H1 (cell line): ENCODE results near the gene NHLRC2. TPM values are rescaled to one million over a fixed set of nuclear protein-coding genes. Genes with fewer than 3 reads are reported as not detected.

ENCODE experiments used
- CTCF ChIA-PET: fragments of 300-600 bp; sonication (Branson Sonifier 250); formaldehyde crosslinking; loops from one replicate; lab custom pipeline; 2021; ENCODE audit not compliant: partially characterized antibody; lab: Charles Lee
- POLR2A ChIA-PET: fragments of 300-600 bp; sonication (Branson Sonifier 250); formaldehyde crosslinking; loops from one replicate; lab custom pipeline; 2021; ENCODE audit warnings: inconsistent platforms; ENCODE audit not compliant: partially characterized antibody; lab: Charles Lee
- DNase-seq, 2 experiments: peaks; one replicate each; pipeline versions ENCODE4 v3.0.0 to v3.0.0-alpha.2; 2010 to 2022; ENCODE audit warnings: low spot score in 2 of 2, low read depth in 1 of 2, mixed read lengths in 1 of 2
- FAIRE-seq: peaks from 2 replicates; lab custom pipeline; 2011; peaks lifted over from hg19 to GRCh38; lab: Jason Lieb, UNC
- H2AFZ ChIP-seq: 2 replicates; pipeline ENCODE4 v1.8.1; 2012; ENCODE audit warnings: low read length, inconsistent platforms
- H2AK5ac ChIP-seq: 2 replicates; pipeline ENCODE4 v1.6.1; 2013; ENCODE audit warnings: low read depth, low read length
- H2BK120ac ChIP-seq: replicated peaks from 2 replicates; pipeline ENCODE3; 2013; ENCODE audit warnings: low read depth, low read length, inconsistent platforms
- H2BK12ac ChIP-seq: 2 replicates; pipeline ENCODE4 v1.6.1; 2013; ENCODE audit warnings: low read depth, low read length
- H2BK15ac ChIP-seq: 2 replicates; pipeline ENCODE4 v1.6.1; 2013; ENCODE audit warnings: low read length
- H2BK20ac ChIP-seq: 2 replicates; pipeline ENCODE4 v1.6.1; 2013; ENCODE audit warnings: low read length
- H2BK5ac ChIP-seq: 2 replicates; pipeline ENCODE4 v1.6.1; 2013; ENCODE audit warnings: low read depth, low read length
- H3K14ac ChIP-seq: 2 replicates; pipeline ENCODE4 v1.6.1; 2013; ENCODE audit warnings: inconsistent platforms; ENCODE audit not compliant: insufficient read length
- H3K18ac ChIP-seq: 2 replicates; pipeline ENCODE4 v1.6.1; 2013; ENCODE audit warnings: low read length; ENCODE audit errors: extremely low read depth
- H3K23ac ChIP-seq: 2 replicates; pipeline ENCODE4 v1.6.1; 2013; ENCODE audit warnings: inconsistent platforms; ENCODE audit not compliant: insufficient read length
- H3K23me2 ChIP-seq: 2 replicates; pipeline ENCODE4 v1.6.1; 2013; ENCODE audit warnings: low read depth, low read length
- H3K27ac ChIP-seq: 2 replicates; pipeline ENCODE4 v1.6.1; 2011; ENCODE audit warnings: low read depth, low read length, inconsistent platforms
- H3K27me3 ChIP-seq, 4 experiments: replicated peaks in 1 of 4; 1 replicate in 1 of 4; 2 replicates in 3 of 4; pipeline versions ENCODE4 v1.6.1 to v1.8.1; 2011 to 2013; ENCODE audit warnings: low read length in 3 of 4, mild to moderate bottlenecking in 3 of 4, inconsistent platforms in 2 of 4, mixed read lengths in 2 of 4, moderate library complexity in 1 of 4; ENCODE audit not compliant: control insufficient read depth in 3 of 4, insufficient read depth in 3 of 4; ENCODE audit errors: extremely low read depth in 1 of 4
- H3K36me3 ChIP-seq, 4 experiments: 2 replicates each; pipeline versions ENCODE4 v1.6.1 to v1.8.1; 2011 to 2013; ENCODE audit warnings: mild to moderate bottlenecking in 4 of 4, low read length in 3 of 4, moderate library complexity in 2 of 4, control low read depth in 1 of 4, inconsistent platforms in 1 of 4; ENCODE audit not compliant: insufficient read depth in 4 of 4, control insufficient read depth in 2 of 4
- H3K4ac ChIP-seq: replicated peaks from 2 replicates; pipeline ENCODE3; 2013; ENCODE audit warnings: low read length, low read depth, mixed read lengths, inconsistent platforms; ENCODE audit not compliant: insufficient read length
- H3K4me1 ChIP-seq, 4 experiments: replicated peaks in 1 of 4; 1 replicate in 1 of 4; 2 replicates in 3 of 4; pipeline versions ENCODE4 v1.6.1 to v1.8.1; 2011 to 2013; ENCODE audit warnings: low read length in 3 of 4, inconsistent platforms in 2 of 4, mixed read lengths in 1 of 4; ENCODE audit not compliant: insufficient read depth in 4 of 4, control insufficient read depth in 3 of 4
- H3K4me2 ChIP-seq, 2 experiments: 2 replicates each; pipeline versions ENCODE4 v1.6.1 to v1.8.1; 2011 to 2013; ENCODE audit warnings: low read depth in 2 of 2, low read length in 2 of 2, control low read depth in 1 of 2, inconsistent platforms in 1 of 2, mild to moderate bottlenecking in 1 of 2; ENCODE audit not compliant: insufficient read depth in 1 of 2
- H3K4me3 ChIP-seq, 4 experiments: fragments of 200-600, 300-600 bp in 1 of 4; sonication (generic), shearing (Covaris generic), sonication (Bioruptor Twin) in 1 of 4; 2 replicates each; pipeline versions ENCODE4 v1.5.1 to v1.8.1; 2011 to 2016; ENCODE audit warnings: low read length in 4 of 4, low read depth in 3 of 4, control low read depth in 2 of 4, inconsistent platforms in 2 of 4, mild to moderate bottlenecking in 2 of 4, mixed read lengths in 1 of 4, moderate library complexity in 1 of 4; ENCODE audit not compliant: insufficient read depth in 2 of 4; ENCODE audit errors: extremely low read depth in 1 of 4
- H3K56ac ChIP-seq: replicated peaks from 2 replicates; pipeline ENCODE3; 2013; ENCODE audit warnings: low read depth, mild to moderate bottlenecking, mixed read lengths, low read length, inconsistent platforms; ENCODE audit not compliant: insufficient read length
- H3K79me1 ChIP-seq: 2 replicates; pipeline ENCODE4 v1.6.1; 2013; ENCODE audit warnings: low read depth, low read length, control low read depth
- H3K79me2 ChIP-seq, 2 experiments: 2 replicates each; pipeline versions ENCODE4 v1.6.1 to v1.8.1; 2012 to 2013; ENCODE audit warnings: low read length in 2 of 2, mild to moderate bottlenecking in 2 of 2, inconsistent platforms in 1 of 2; ENCODE audit not compliant: insufficient read depth in 2 of 2, control insufficient read depth in 1 of 2
- H3K9ac ChIP-seq, 4 experiments: replicated peaks in 1 of 4; 1 replicate in 1 of 4; 2 replicates in 3 of 4; pipeline versions ENCODE4 v1.6.1 to v1.8.1; 2011 to 2013; ENCODE audit warnings: low read depth in 3 of 4, low read length in 3 of 4, control low read depth in 2 of 4, mild to moderate bottlenecking in 2 of 4, moderate library complexity in 2 of 4, inconsistent platforms in 1 of 4; ENCODE audit errors: extremely low read depth in 1 of 4
- H3K9me3 ChIP-seq, 2 experiments: 2 replicates each; pipeline versions ENCODE4 v1.6.1 to v1.8.1; 2012 to 2013; ENCODE audit warnings: mild to moderate bottlenecking in 2 of 2, moderate library complexity in 2 of 2, control low read depth in 1 of 2, inconsistent platforms in 1 of 2, low read depth in 1 of 2, low read length in 1 of 2, mixed read lengths in 1 of 2; ENCODE audit not compliant: insufficient read depth in 2 of 2
- H4K20me1 ChIP-seq, 2 experiments: replicated peaks in 1 of 2; 2 replicates each; pipeline versions ENCODE3 to v1.8.1; 2011 to 2013; ENCODE audit warnings: inconsistent platforms in 2 of 2, low read length in 2 of 2, mild to moderate bottlenecking in 1 of 2; ENCODE audit not compliant: insufficient read depth in 2 of 2, control insufficient read depth in 1 of 2
- H4K5ac ChIP-seq: 2 replicates; pipeline ENCODE4 v1.6.1; 2013; ENCODE audit warnings: low read length, low read depth, mixed read lengths, inconsistent platforms; ENCODE audit not compliant: insufficient read length
- H4K8ac ChIP-seq: 2 replicates; pipeline ENCODE4 v1.8.0; 2013; ENCODE audit warnings: mild to moderate bottlenecking, moderate library complexity, low read length, inconsistent platforms; ENCODE audit not compliant: insufficient read depth; ENCODE audit errors: extremely low read depth
- H4K91ac ChIP-seq: replicated peaks from 2 replicates; pipeline ENCODE3; 2013; ENCODE audit warnings: low read length, mixed read lengths, inconsistent platforms; ENCODE audit not compliant: insufficient read length
- ASH2L ChIP-seq: fragments of 200-600, 300-600 bp; sonication (generic); IDR thresholded peaks from one replicate; pipeline ENCODE4 v1.7.1; 2017; ENCODE audit warnings: low read length
- E2F6 ChIP-seq: IDR thresholded peaks from 2 replicates; pipeline ENCODE4 v1.6.1; 2012; ENCODE audit warnings: inconsistent platforms
- RBBP5 ChIP-seq: IDR thresholded peaks from 2 replicates; pipeline ENCODE4 v1.7.1; 2012; ENCODE audit warnings: low read depth, mild to moderate bottlenecking, inconsistent platforms, low read length, moderate library complexity, borderline replicate concordance
- RFX5 ChIP-seq: IDR thresholded peaks from 2 replicates; pipeline ENCODE4 v1.6.1; 2011; ENCODE audit warnings: low read depth, low read length, improper control_type of control experiment, borderline replicate concordance
- SRF ChIP-seq: IDR thresholded peaks from 2 replicates; pipeline ENCODE4 v1.6.1; 2011; ENCODE audit warnings: mild to moderate bottlenecking, low read depth, low read length, moderate library complexity
- TCF12 ChIP-seq: IDR thresholded peaks from 2 replicates; pipeline ENCODE4 v1.6.1; 2011; ENCODE audit warnings: low read depth, mild to moderate bottlenecking, low read length
- USF2 ChIP-seq: IDR thresholded peaks from 2 replicates; pipeline ENCODE4 v1.6.1; 2011; ENCODE audit warnings: low read length, improper control_type of control experiment
- WGBS, 2 experiments: shearing (Covaris generic) in 1 of 2; methylation state at CpG; one replicate each; pipeline versions ENCODE4 v1.1.6 to v1.1.7; 2013 to 2015; ENCODE audit warnings: low lambda C conversion rate in 2 of 2, mixed read lengths in 2 of 2, inconsistent platforms in 1 of 2, low coverage in 1 of 2, missing lambda C conversion rate in 1 of 2; ENCODE audit not compliant: insufficient replicate concordance in 2 of 2, insufficient coverage in 1 of 2, insufficient read length in 1 of 2; ENCODE audit errors: extremely low coverage in 1 of 2, missing lambda C conversion rate in 1 of 2; 5-methylcytosine and 5-hydroxymethylcytosine counted together
- polyA plus RNA-seq, 7 experiments: library from polyadenylated mRNA; depleted of rRNA in 3 of 7; stranded (reverse) in 5 of 7; unstranded in 2 of 7; fragments of >200 nt in 5 of 7; fragments of 200-250 nt in 2 of 7; gene quantifications; 1 replicate in 5 of 7; 2 replicates in 1 of 7; 4 replicates in 1 of 7; pipeline versions ENCODE4 v1.2.1 to v1.2.3, GENCODE V29; 2011 to 2013; ENCODE audit warnings: missing spikeins in 2 of 7, mixed read lengths in 2 of 7
- total RNA-seq: library from RNA; stranded (reverse); fragmentation: NEBNext Ultra II Directional; extraction: Animal tissue kit (Norgen Biotek cat#: 25700); gene quantifications from 2 replicates; pipeline ENCODE4 v1.2.1, GENCODE V29; 2021

NHLRC2 gene
- total and polyA plus RNA-seq, 2 of the 8 experiments (the other 6 are each of a cell fraction or from before 2014, with no cell fraction given): 4.9 to 25.6 TPM

- Histone ChIP-seq H2AK5ac (no peak overlapping the region), H2BK120ac (no peak overlapping the region), H3K23me2 (no peaks in the 10 kb centered on the region), H3K4ac (no peak overlapping the region), H4K5ac (no peak overlapping the region), H2BK15ac (no peak overlapping the region), H3K4me3 (no peak overlapping the region), H3K9me3 (no peaks in the 10 kb centered on the region), H4K20me1 (peaks cover 0 to 3% of the 10 kb centered on the region in 2 experiments), H3K79me2 (peaks cover 0 to 4% of the 10 kb centered on the region in 2 experiments; a peak in 1 of 4 replicates), H2BK20ac (no peak overlapping the region), H3K23ac (no peak overlapping the region), H2AFZ (no peak overlapping the region), H3K56ac (no peak overlapping the region), H3K14ac (no peak overlapping the region), H3K4me2 (no peak overlapping the region), H2BK12ac (no peak overlapping the region), H3K27me3 (no peaks in the 10 kb centered on the region), H4K8ac (no peak overlapping the region), H2BK5ac (no peak overlapping the region), H3K4me1 (no peaks in the 10 kb centered on the region), H3K27ac (no peak overlapping the region), H3K36me3 (peaks cover 0 to 15% (median 2%) of the 10 kb centered on the region in 4 experiments; a peak in 5 of 8 replicates), H3K9ac (no peak overlapping the region), H4K91ac (no peak overlapping the region), H3K79me1 (no peaks in the 10 kb centered on the region), H3K18ac (no peak overlapping the region)
- WGBS, 2 experiments: 96% methylated on average over 1 of the region's 1 CpG; no CpG with 5 or more reads in 1 of the 2 experiments
- FAIRE-seq: no peak
- TF ChIP-seq RFX5 (no peak), RBBP5 (no peak), USF2 (no peak), ASH2L (no peak), TCF12 (no peak), SRF (no peak), E2F6 (no peak)
- CTCF ChIA-PET: no interaction called here
- POLR2A ChIA-PET: interaction anchor here (0.6 kb wide), 1 partner anchor 285 kb away, joined by 4 read pairs; no protein-coding TSS in a partner anchor
- no peak for DNase-seq
Observed at GRCh38 chr10:113894581-113894980, 40.1 kb downstream of the NHLRC2 start.
